ENCODE measurements around the gene MSRB2.
A peak's percentile ranks its signal among the peaks of the same experiment; 100 is the strongest.

MSRB2 gene

GRCh38 chr10:23171232-23171876 lies 76.0 kb downstream of the MSRB2 start:
- peaks cover 61% of the 10 kb centered on the region for H3K27me3 ChIP-seq (ENCODE audit: insufficient read depth, poor library complexity, severe bottlenecking)

More at GRCh38 chr10:23171232-23171876, 76.0 kb downstream of the MSRB2 start:
- DNase-seq (ENCODE audit: low spot score) (no peak), ATAC-seq (ENCODE audit: low read depth) (peak; percentile 45; the same call in 1 of the 3 replicates)
- TF ChIP-seq CTCF (IDR thresholded peaks at IDR 0.05; ENCODE audit: poor library complexity, severe bottlenecking), result no peak
- H3K4me1 ChIP-seq (ENCODE audit: insufficient read depth, poor library complexity, severe bottlenecking), result no peaks in the 10 kb centered on the region
- H3K27ac ChIP-seq (ENCODE audit: poor library complexity, severe bottlenecking), result no peak overlapping the region
- no peaks in the 10 kb centered on the region for H3K9me3 ChIP-seq (ENCODE audit: severe bottlenecking)
- no peaks in the 10 kb centered on the region for H3K36me3 ChIP-seq (ENCODE audit: low read depth)
- no peak overlapping the region for H3K4me3 ChIP-seq (ENCODE audit: severe bottlenecking)

Data from RWPE2 (cell line).